Neuronal stem cell (in vitro differentiated cells): ENCODE data around the gene PCDHGA7.
"Not testable (repeated sequence)": the region's sequence is repeated elsewhere in the genome, so short reads cannot be mapped to it uniquely, and the experiment has no call there.

Experiments used
- DNase-seq: peaks from one replicate; pipeline ENCODE4 v3.0.0-alpha.2; 2013; ENCODE audit warnings: low spot score
- H2AFZ ChIP-seq: one replicate; pipeline ENCODE4 v1.6.1; 2013; ENCODE audit warnings: mild to moderate bottlenecking, low read length, inconsistent platforms
- H2AK5ac ChIP-seq: 2 replicates; pipeline ENCODE4 v1.6.1; 2013; ENCODE audit warnings: low read depth, mild to moderate bottlenecking, inconsistent platforms, low read length, moderate library complexity, mixed read lengths
- H2BK120ac ChIP-seq: 2 replicates; pipeline ENCODE4 v1.6.1; 2013; ENCODE audit warnings: low read depth, mild to moderate bottlenecking, inconsistent platforms, low read length, moderate library complexity, mixed read lengths
- H2BK12ac ChIP-seq: one replicate; pipeline ENCODE4 v1.6.1; 2013; ENCODE audit warnings: low read length, inconsistent platforms
- H2BK15ac ChIP-seq: 2 replicates; pipeline ENCODE4 v1.6.1; 2013; ENCODE audit warnings: mild to moderate bottlenecking, low read length, inconsistent platforms, mixed read lengths
- H2BK5ac ChIP-seq: one replicate; pipeline ENCODE4 v1.6.1; 2013; ENCODE audit warnings: inconsistent platforms, mild to moderate bottlenecking, low read length, moderate library complexity
- H3K14ac ChIP-seq: one replicate; pipeline ENCODE4 v1.6.1; 2013; ENCODE audit warnings: low read length, inconsistent platforms
- H3K18ac ChIP-seq: 2 replicates; pipeline ENCODE4 v1.6.1; 2013; ENCODE audit warnings: low read length, inconsistent platforms
- H3K23ac ChIP-seq: 2 replicates; pipeline ENCODE4 v1.6.1; 2013; ENCODE audit warnings: low read depth, mild to moderate bottlenecking, mixed read lengths, low read length, inconsistent platforms; ENCODE audit not compliant: poor library complexity
- H3K27ac ChIP-seq: replicated peaks from 3 replicates; pipeline ENCODE4 v1.5.1; 2013; ENCODE audit warnings: low read length, inconsistent platforms
- H3K27me3 ChIP-seq, 3 experiments: 2 replicates each; pipeline ENCODE4 v1.6.1; 2013; ENCODE audit warnings: low read length in 3 of 3, mild to moderate bottlenecking in 2 of 3, inconsistent platforms in 1 of 3, low read depth in 1 of 3, mixed read lengths in 1 of 3, moderate library complexity in 1 of 3; ENCODE audit not compliant: control insufficient read depth in 3 of 3, insufficient read depth in 3 of 3
- H3K36me3 ChIP-seq, 2 donors: replicated peaks in 1 of 2; 2 replicates each; pipeline ENCODE4 v1.6.1; 2013; ENCODE audit warnings: low read length in 2 of 2; ENCODE audit not compliant: control insufficient read depth in 2 of 2, insufficient read depth in 2 of 2
- H3K4ac ChIP-seq: 2 replicates; pipeline ENCODE4 v1.6.1; 2013; ENCODE audit warnings: inconsistent platforms, mild to moderate bottlenecking, low read length, moderate library complexity
- H3K4me1 ChIP-seq, 2 donors: 1 replicate in 1 of 2; 2 replicates in 1 of 2; pipeline ENCODE4 v1.6.1; 2013; ENCODE audit warnings: low read length in 2 of 2, low read depth in 1 of 2; ENCODE audit not compliant: control insufficient read depth in 2 of 2, insufficient read depth in 1 of 2
- H3K4me2 ChIP-seq: one replicate; pipeline ENCODE4 v1.6.1; 2013; ENCODE audit warnings: mild to moderate bottlenecking, low read length, inconsistent platforms; ENCODE audit not compliant: insufficient read depth, poor library complexity, severe bottlenecking
- H3K4me3 ChIP-seq, 2 donors: 2 replicates each; pipeline ENCODE4 v1.5.1; 2013; ENCODE audit warnings: low read length in 2 of 2, mild to moderate bottlenecking in 2 of 2, inconsistent platforms in 1 of 2, moderate library complexity in 1 of 2
- H3K79me1 ChIP-seq: one replicate; pipeline ENCODE4 v1.6.1; 2013; ENCODE audit warnings: low read depth, mild to moderate bottlenecking, inconsistent platforms, low read length, moderate library complexity
- H3K9ac ChIP-seq: one replicate; pipeline ENCODE4 v1.6.1; 2013; ENCODE audit warnings: mild to moderate bottlenecking, low read depth, low read length, inconsistent platforms; ENCODE audit not compliant: poor library complexity
- H3K9me3 ChIP-seq, 2 donors: replicated peaks in 1 of 2; 2 replicates each; pipeline versions ENCODE3 to v1.6.1; 2013; ENCODE audit warnings: low read length in 2 of 2, mild to moderate bottlenecking in 2 of 2, inconsistent platforms in 1 of 2, low read depth in 1 of 2, mixed read lengths in 1 of 2, moderate library complexity in 1 of 2; ENCODE audit not compliant: control insufficient read depth in 2 of 2, insufficient read depth in 1 of 2
- H4K8ac ChIP-seq: one replicate; pipeline ENCODE4 v1.6.1; 2013; ENCODE audit warnings: low read depth, mild to moderate bottlenecking, inconsistent platforms, low read length, moderate library complexity
- H4K91ac ChIP-seq: one replicate; pipeline ENCODE4 v1.6.1; 2013; ENCODE audit warnings: low read length, low read depth, mild to moderate bottlenecking, inconsistent platforms; ENCODE audit not compliant: poor library complexity
- WGBS, 2 donors: extraction: QIAGEN DNeasy Blood & Tissue Kit; methylation state at CpG; one replicate each; pipeline ENCODE4 v1.1.7; 2013; ENCODE audit warnings: missing lambda C conversion rate in 2 of 2, mixed read lengths in 1 of 2; ENCODE audit not compliant: insufficient read length in 2 of 2, insufficient replicate concordance in 1 of 2; ENCODE audit errors: extremely low coverage in 2 of 2; 5-methylcytosine and 5-hydroxymethylcytosine counted together

PCDHGA7 gene

GRCh38 chr5:141411575-141411974, 29.0 kb downstream of the PCDHGA7 start:
- H2AFZ ChIP-seq, result no peak overlapping the region
- peaks cover 18 to 44% of the 10 kb centered on the region in 2 donors for H3K36me3 ChIP-seq
- peaks cover 49 to 93% of the 10 kb centered on the region in 2 donors for H3K9me3 ChIP-seq
- DNase-seq, result no peak
- no peaks in the 10 kb centered on the region for H3K27me3 ChIP-seq
- no peak overlapping the region for H3K4ac ChIP-seq
- H2AK5ac ChIP-seq, result no peak overlapping the region
- no peak overlapping the region for H3K4me3 ChIP-seq
- H3K14ac ChIP-seq, result no peak overlapping the region
- no peak overlapping the region for H3K27ac ChIP-seq
- no peak overlapping the region for H3K4me2 ChIP-seq
- no CpG with 5 or more reads among the region's 3 CpGs for WGBS, 2 donors
- H2BK15ac ChIP-seq, result no peak overlapping the region
- no peak overlapping the region for H3K9ac ChIP-seq
- no peak overlapping the region for H3K18ac ChIP-seq
- no peak overlapping the region for H2BK12ac ChIP-seq
- H3K79me1 ChIP-seq, result no peaks in the 10 kb centered on the region
- H3K23ac ChIP-seq, result no peak overlapping the region
- no peak overlapping the region for H2BK5ac ChIP-seq
- H3K4me1 ChIP-seq, result no peaks in the 10 kb centered on the region
- H4K8ac ChIP-seq, result no peak overlapping the region
- no peak overlapping the region for H2BK120ac ChIP-seq
- H4K91ac ChIP-seq, result no peak overlapping the region

- no peak within 1 kb of the TSS for H3K14ac ChIP-seq
- no peak within 1 kb of the TSS for H2BK12ac ChIP-seq
- no CpG with 5 or more reads among the region's 31 CpGs for WGBS, 2 donors
- no peaks in the 10 kb centered on the region for H3K79me1 ChIP-seq
- H3K27me3 ChIP-seq, result no peaks in the 10 kb centered on the region
- H2BK15ac ChIP-seq, result no peak within 1 kb of the TSS
- no peaks in the 10 kb centered on the region for H3K4me1 ChIP-seq
- no peak within 1 kb of the TSS for H4K91ac ChIP-seq
- peak; percentile 18 for DNase-seq
- H3K4me3 ChIP-seq, result peak within 1 kb of the TSS; percentile 49 to 70
- H3K27ac ChIP-seq, result no peak within 1 kb of the TSS
- no peak within 1 kb of the TSS for H3K4ac ChIP-seq
- peak within 1 kb of the TSS; percentile 75 for H2AFZ ChIP-seq
- H3K4me2 ChIP-seq, result no peak within 1 kb of the TSS
- no peak within 1 kb of the TSS for H3K23ac ChIP-seq
- H2AK5ac ChIP-seq, result no peak within 1 kb of the TSS
- peaks cover 18 to 51% of the 10 kb centered on the region in 2 donors for H3K36me3 ChIP-seq
- no peak within 1 kb of the TSS for H3K18ac ChIP-seq
- no peak within 1 kb of the TSS for H3K9ac ChIP-seq
- no peak within 1 kb of the TSS for H4K8ac ChIP-seq
- H2BK120ac ChIP-seq, result no peak within 1 kb of the TSS
- H3K9me3 ChIP-seq, result peaks cover 49 to 96% of the 10 kb centered on the region in 2 donors
- H2BK5ac ChIP-seq, result no peak within 1 kb of the TSS
These were observed 30.5 kb downstream of the PCDHGA7 start, which contains the start of gene PCDHGA10 for GRCh38 chr5:141412854-141413539. Gene PCDHGA10, plus strand, starts transcription at chr5:141412987. Its CDS starts 189 bp downstream, at chr5:141413176.

- no peak overlapping the region for H3K9ac ChIP-seq
- H4K8ac ChIP-seq, result no peak overlapping the region
- H3K79me1 ChIP-seq, result no peaks in the 10 kb centered on the region
- H3K27ac ChIP-seq, result no peak overlapping the region
- peak overlapping the region; percentile 75 for H2AFZ ChIP-seq
- WGBS, 2 donors, result no CpG with 5 or more reads among the region's 25 CpGs
- no peak overlapping the region for H2BK15ac ChIP-seq
- no peak overlapping the region for H3K23ac ChIP-seq
- H3K4ac ChIP-seq, result no peak overlapping the region
- H3K14ac ChIP-seq, result no peak overlapping the region
- no peak for DNase-seq
- H3K18ac ChIP-seq, result no peak overlapping the region
- no peak overlapping the region for H4K91ac ChIP-seq
- peaks cover 54 to 96% of the 10 kb centered on the region in 2 donors for H3K9me3 ChIP-seq
- H2BK12ac ChIP-seq, result no peak overlapping the region
- peaks cover 21 to 53% of the 10 kb centered on the region in 2 donors for H3K36me3 ChIP-seq
- H2BK120ac ChIP-seq, result no peak overlapping the region
- H2BK5ac ChIP-seq, result no peak overlapping the region
- H3K4me3 ChIP-seq, result peak overlapping the region; percentile 49 to 70
- H3K27me3 ChIP-seq, result no peaks in the 10 kb centered on the region
- no peak overlapping the region for H2AK5ac ChIP-seq
- H3K4me1 ChIP-seq, result no peaks in the 10 kb centered on the region
- H3K4me2 ChIP-seq, result no peak overlapping the region
These were observed 31.1 kb downstream of the PCDHGA7 start for GRCh38 chr5:141413540-141414069.

- H2BK15ac ChIP-seq, H3K27ac ChIP-seq, H3K14ac ChIP-seq, H2AK5ac ChIP-seq, H2BK5ac ChIP-seq, H4K91ac ChIP-seq, H3K4me3 ChIP-seq, H3K18ac ChIP-seq, H3K27me3 ChIP-seq, H3K9ac ChIP-seq, H3K4me1 ChIP-seq, H2BK12ac ChIP-seq, H3K79me1 ChIP-seq, H4K8ac ChIP-seq, H3K23ac ChIP-seq, H2BK120ac ChIP-seq, H2AFZ ChIP-seq, H3K4ac ChIP-seq, DNase-seq, H3K4me2 ChIP-seq: not testable (repeated sequence)
- H3K36me3 ChIP-seq, result peaks cover 32 to 64% of the 10 kb centered on the region in 2 donors
- H3K9me3 ChIP-seq, result peaks cover 54 to 96% of the 10 kb centered on the region in 2 donors
- no CpG with 5 or more reads among the region's 46 CpGs for WGBS, 2 donors
These were observed 32.2 kb downstream of the PCDHGA7 start for GRCh38 chr5:141414548-141415274.
